Astrocyte (in vitro differentiated cells and primary cell): Measurements from ENCODE around the gene RNF144A. TPM values are rescaled to one million over a fixed set of nuclear protein-coding genes. Genes with fewer than 3 reads are reported as not detected.

Source experiments
- DNase-seq: peaks from one replicate; pipeline ENCODE4 v3.0.0-alpha.2; 2010; ENCODE audit warnings: low read depth
- FAIRE-seq: peaks from 2 replicates; lab custom pipeline; 2011; peaks lifted over from hg19 to GRCh38; lab: Jason Lieb, UNC
- H2AFZ ChIP-seq: 2 replicates; pipeline ENCODE4 v1.6.0; 2012; ENCODE audit warnings: low read depth, low read length, inconsistent platforms
- H3K27ac ChIP-seq: 2 replicates; pipeline ENCODE4 v1.5.1; 2011; ENCODE audit warnings: low read depth, low read length, inconsistent platforms
- H3K27me3 ChIP-seq: 2 replicates; pipeline ENCODE4 v1.6.0; 2011; ENCODE audit warnings: low read length, inconsistent platforms; ENCODE audit not compliant: insufficient read depth
- H3K36me3 ChIP-seq: 2 replicates; pipeline ENCODE4 v1.5.1; 2011; ENCODE audit warnings: low read length, inconsistent platforms; ENCODE audit not compliant: insufficient read depth
- H3K4me1 ChIP-seq: 2 replicates; pipeline ENCODE4 v1.5.1; 2011; ENCODE audit warnings: low read length, inconsistent platforms; ENCODE audit not compliant: insufficient read depth
- H3K4me2 ChIP-seq: 2 replicates; pipeline ENCODE4 v1.6.0; 2012; ENCODE audit warnings: low read length, inconsistent platforms
- H3K4me3 ChIP-seq: 2 replicates; pipeline ENCODE4 v1.5.1; 2011; ENCODE audit warnings: low read depth, mild to moderate bottlenecking, low read length, inconsistent platforms; ENCODE audit not compliant: insufficient read depth
- H3K79me2 ChIP-seq: 2 replicates; pipeline ENCODE4 v1.6.0; 2012; ENCODE audit warnings: mild to moderate bottlenecking, low read length, inconsistent platforms; ENCODE audit not compliant: insufficient read depth
- H3K9ac ChIP-seq: 2 replicates; pipeline ENCODE4 v1.6.0; 2012; ENCODE audit warnings: mild to moderate bottlenecking, low read length, inconsistent platforms
- H3K9me3 ChIP-seq: 2 replicates; pipeline ENCODE4 v1.5.1; 2012; ENCODE audit warnings: low read depth, mild to moderate bottlenecking, low read length, inconsistent platforms; ENCODE audit not compliant: insufficient read depth
- H4K20me1 ChIP-seq: 2 replicates; pipeline ENCODE4 v1.6.0; 2012; ENCODE audit warnings: low read length, inconsistent platforms; ENCODE audit not compliant: insufficient read depth
- H3K27ac Mint-ChIP-seq: one replicate; pipeline ENCODE4 v1.8.0; 2021; ENCODE audit warnings: mild to moderate bottlenecking, mixed read lengths; ENCODE audit not compliant: unreplicated experiment
- H3K27me3 Mint-ChIP-seq: one replicate; pipeline ENCODE4 v1.8.0; 2021; ENCODE audit warnings: low read depth, mixed read lengths; ENCODE audit not compliant: unreplicated experiment
- H3K36me3 Mint-ChIP-seq: one replicate; pipeline ENCODE4 v1.8.0; 2021; ENCODE audit warnings: low read depth, mixed read lengths; ENCODE audit not compliant: unreplicated experiment
- H3K4me1 Mint-ChIP-seq: one replicate; pipeline ENCODE4 v1.8.0; 2021; ENCODE audit warnings: low read depth, mixed read lengths; ENCODE audit not compliant: unreplicated experiment
- H3K4me3 Mint-ChIP-seq: one replicate; pipeline ENCODE4 v1.8.0; 2021; ENCODE audit warnings: mild to moderate bottlenecking, moderate library complexity, mixed read lengths; ENCODE audit not compliant: unreplicated experiment
- H3K9me3 Mint-ChIP-seq: one replicate; pipeline ENCODE4 v1.8.0; 2021; ENCODE audit warnings: mild to moderate bottlenecking, mixed read lengths; ENCODE audit not compliant: unreplicated experiment
- EZH2 ChIP-seq: IDR thresholded peaks from 2 replicates; pipeline ENCODE4 v1.6.1; 2012; ENCODE audit warnings: mild to moderate bottlenecking, low read length, inconsistent platforms; ENCODE audit not compliant: insufficient read depth
- total RNA-seq: library from RNA; stranded (reverse); gene quantifications from 2 replicates; pipeline ENCODE4 v1.2.1, GENCODE V29; 2021
- TF ChIP-seq, protein P1 (sequence below): IDR thresholded peaks from 2 replicates; pipeline ENCODE4 v1.5.1; 2011; ENCODE audit warnings: low read depth, mild to moderate bottlenecking, inconsistent platforms, low read length, moderate library complexity; ENCODE audit not compliant: insufficient read depth

Gene RNF144A
- total RNA-seq, 1 donor from 2014 or later: 4.9 TPM

DNA sequence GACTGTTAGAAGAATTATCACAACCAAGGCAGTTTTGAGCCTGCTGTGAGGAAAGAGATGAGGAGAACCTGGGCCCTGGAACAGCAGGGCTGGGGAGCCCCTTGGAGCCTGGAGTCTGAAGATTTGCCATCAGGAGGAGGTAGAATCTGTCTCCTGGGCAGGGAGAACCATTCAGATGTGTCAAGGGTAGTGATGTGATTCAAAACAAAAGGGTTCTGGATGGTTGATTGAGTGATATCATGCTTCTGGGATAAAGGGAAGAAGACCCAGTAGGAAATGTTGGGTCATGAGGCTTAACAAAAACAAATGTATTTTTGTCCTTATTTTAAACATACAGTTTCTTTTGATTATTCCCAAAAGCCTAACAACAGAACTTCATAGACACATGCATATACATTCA, 28.6 kb downstream of the RNF144A start:
- Histone ChIP-seq H3K9me3 (no peaks in the 10 kb centered on the region), H2AFZ (no peak overlapping the region), H3K36me3 (no peaks in the 10 kb centered on the region), H3K4me1 (peaks cover 7% of the 10 kb centered on the region), H3K27ac (no peak overlapping the region), H4K20me1 (peaks cover 27% of the 10 kb centered on the region), H3K4me3 (no peak overlapping the region), H3K4me2 (no peak overlapping the region), H3K9ac (no peak overlapping the region), H3K79me2 (no peaks in the 10 kb centered on the region), H3K27me3 (peaks cover 33% of the 10 kb centered on the region)
- DNase-seq: no peak
- Mint-ChIP-seq H3K4me1 (peaks cover 4% of the 10 kb centered on the region), H3K27me3 (no peaks in the 10 kb centered on the region), H3K27ac (peak overlapping the region; percentile 50), H3K36me3 (peaks cover 14% of the 10 kb centered on the region), H3K9me3 (no peaks in the 10 kb centered on the region), H3K4me3 (no peak overlapping the region)
- no peak for FAIRE-seq
- TF ChIP-seq, protein P1, sequence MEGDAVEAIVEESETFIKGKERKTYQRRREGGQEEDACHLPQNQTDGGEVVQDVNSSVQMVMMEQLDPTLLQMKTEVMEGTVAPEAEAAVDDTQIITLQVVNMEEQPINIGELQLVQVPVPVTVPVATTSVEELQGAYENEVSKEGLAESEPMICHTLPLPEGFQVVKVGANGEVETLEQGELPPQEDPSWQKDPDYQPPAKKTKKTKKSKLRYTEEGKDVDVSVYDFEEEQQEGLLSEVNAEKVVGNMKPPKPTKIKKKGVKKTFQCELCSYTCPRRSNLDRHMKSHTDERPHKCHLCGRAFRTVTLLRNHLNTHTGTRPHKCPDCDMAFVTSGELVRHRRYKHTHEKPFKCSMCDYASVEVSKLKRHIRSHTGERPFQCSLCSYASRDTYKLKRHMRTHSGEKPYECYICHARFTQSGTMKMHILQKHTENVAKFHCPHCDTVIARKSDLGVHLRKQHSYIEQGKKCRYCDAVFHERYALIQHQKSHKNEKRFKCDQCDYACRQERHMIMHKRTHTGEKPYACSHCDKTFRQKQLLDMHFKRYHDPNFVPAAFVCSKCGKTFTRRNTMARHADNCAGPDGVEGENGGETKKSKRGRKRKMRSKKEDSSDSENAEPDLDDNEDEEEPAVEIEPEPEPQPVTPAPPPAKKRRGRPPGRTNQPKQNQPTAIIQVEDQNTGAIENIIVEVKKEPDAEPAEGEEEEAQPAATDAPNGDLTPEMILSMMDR: no peak
- TF ChIP-seq EZH2: no peak

DNA sequence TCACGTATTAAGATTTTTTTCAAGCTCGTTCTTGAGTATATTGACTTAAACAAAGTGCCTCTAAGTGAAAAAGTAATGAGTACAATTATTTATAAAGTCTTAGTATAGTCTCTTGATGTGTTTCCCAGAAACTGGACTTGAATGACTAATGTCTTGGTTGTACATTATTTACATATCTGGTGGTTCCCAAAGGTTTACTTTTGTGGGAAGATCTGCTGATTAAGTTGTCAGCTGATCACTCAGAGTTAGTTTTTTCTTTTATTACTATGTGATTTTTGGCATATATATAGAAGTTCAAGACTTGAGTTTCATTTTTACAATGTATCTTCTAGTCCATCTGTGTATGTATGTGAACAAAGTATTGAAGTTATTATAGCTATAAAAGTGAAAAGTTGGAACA, 29.5 kb downstream of the RNF144A start:
- Mint-ChIP-seq H3K4me3 (no peak overlapping the region), H3K36me3 (peaks cover 13% of the 10 kb centered on the region), H3K27ac (peak overlapping the region; percentile 16), H3K9me3 (no peaks in the 10 kb centered on the region), H3K27me3 (no peaks in the 10 kb centered on the region), H3K4me1 (peaks cover 4% of the 10 kb centered on the region)
- Histone ChIP-seq H3K4me3 (no peak overlapping the region), H3K27me3 (peaks cover 33% of the 10 kb centered on the region), H4K20me1 (peaks cover 21% of the 10 kb centered on the region), H3K9ac (no peak overlapping the region), H3K9me3 (no peaks in the 10 kb centered on the region), H3K4me1 (peaks cover 7% of the 10 kb centered on the region), H3K4me2 (no peak overlapping the region), H2AFZ (no peak overlapping the region), H3K27ac (no peak overlapping the region), H3K36me3 (no peaks in the 10 kb centered on the region), H3K79me2 (no peaks in the 10 kb centered on the region)
- FAIRE-seq (no peak), DNase-seq (peak; percentile 93)
- TF ChIP-seq, protein P1: no peak
- TF ChIP-seq EZH2: no peak

DNA sequence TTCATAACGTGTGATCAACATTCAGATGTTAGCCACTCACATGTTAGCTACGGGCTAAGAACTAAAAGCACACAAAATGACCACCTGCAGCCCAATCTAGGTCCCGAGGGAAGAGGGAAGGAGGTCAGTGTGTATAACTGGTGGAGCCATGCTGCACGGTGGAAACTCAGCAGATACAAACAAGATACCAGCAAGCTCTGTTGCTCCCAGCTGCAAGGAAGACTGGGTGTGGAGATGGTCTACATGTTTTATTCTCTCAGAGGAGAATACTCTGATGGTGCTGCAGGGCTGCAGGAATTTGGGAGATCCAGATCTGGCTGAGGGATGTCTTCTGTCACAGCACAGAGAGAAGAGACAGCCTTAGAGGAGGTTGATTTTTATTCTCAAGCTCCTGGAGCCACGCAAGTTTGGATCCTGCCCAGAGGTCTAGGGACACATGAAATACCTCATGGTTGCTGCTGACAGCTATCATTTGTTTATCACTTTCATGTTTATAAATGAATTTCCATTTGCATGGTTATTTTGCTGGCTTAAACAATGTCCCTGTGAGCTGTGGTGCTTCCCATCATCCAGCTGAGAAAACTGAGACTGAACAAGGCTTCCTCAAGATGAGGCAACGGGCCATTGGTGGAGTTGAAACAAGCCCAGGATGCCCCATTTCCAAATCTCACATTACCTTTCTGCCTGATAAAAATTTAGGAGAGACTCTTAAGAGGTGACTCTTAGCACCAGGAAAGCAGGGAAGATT, 30.9 kb downstream of the RNF144A start:
- H3K36me3 ChIP-seq: no peaks in the 10 kb centered on the region
- no peaks in the 10 kb centered on the region for H3K9me3 ChIP-seq
- H3K4me3 ChIP-seq: no peak overlapping the region
- Mint-ChIP-seq H3K4me3 (no peak overlapping the region), H3K9me3 (no peaks in the 10 kb centered on the region), H3K36me3 (peaks cover 6% of the 10 kb centered on the region), H3K27me3 (no peaks in the 10 kb centered on the region), H3K4me1 (peaks cover 4% of the 10 kb centered on the region), H3K27ac (no peak overlapping the region)
- FAIRE-seq (no peak), DNase-seq (no peak)
- no peak overlapping the region for H3K27ac ChIP-seq
- no peak overlapping the region for H3K4me2 ChIP-seq
- peaks cover 16% of the 10 kb centered on the region for H4K20me1 ChIP-seq
- TF ChIP-seq, protein P1: no peak
- TF ChIP-seq EZH2: no peak
- H3K79me2 ChIP-seq: no peaks in the 10 kb centered on the region
- H2AFZ ChIP-seq: no peak overlapping the region
- no peak overlapping the region for H3K9ac ChIP-seq
- peaks cover 7% of the 10 kb centered on the region for H3K4me1 ChIP-seq
- peaks cover 28% of the 10 kb centered on the region for H3K27me3 ChIP-seq
